K562 (cell line): ENCODE measurements around the gene COA5. TPM values are rescaled to one million over a fixed set of nuclear protein-coding genes. Genes with fewer than 3 reads are reported as not detected.

Experiments
- CHD7 ChIP-seq: fragments of 200-600 bp; sonication (generic); IDR thresholded peaks from one replicate; pipeline ENCODE4 v1.6.1; 2012; ENCODE audit warnings: mild to moderate bottlenecking, low read depth, low read length, inconsistent platforms
- DMBX1 ChIP-seq: fragments of 250-450 bp; sonication (Bioruptor Pico); IDR thresholded peaks from 2 replicates; pipeline ENCODE4 v1.8.0; 2022; ENCODE audit warnings: inconsistent platforms, mild to moderate bottlenecking, moderate library complexity, borderline replicate concordance
- KDM2B ChIP-seq: fragments of 250-450 bp; sonication (Bioruptor Pico); IDR thresholded peaks from 2 replicates; pipeline ENCODE4 v1.8.0; 2021; ENCODE audit warnings: mild to moderate bottlenecking, moderate library complexity
- MTA3 ChIP-seq: fragments of 450-650 bp; formaldehyde crosslinking; IDR thresholded peaks from 2 replicates; pipeline ENCODE4 v1.6.1; 2017; ENCODE audit warnings: mild to moderate bottlenecking, borderline replicate concordance
- SOX6 ChIP-seq: fragments of 450-650 bp; IDR thresholded peaks from 2 replicates; pipeline ENCODE4 v1.6.1; 2014; ENCODE audit warnings: mild to moderate bottlenecking
- THAP7 ChIP-seq: fragments of 250-450 bp; sonication (Bioruptor Pico); IDR thresholded peaks from 2 replicates; pipeline ENCODE4 v1.5.0; 2021
- ZNF384 ChIP-seq: IDR thresholded peaks from 2 replicates; pipeline ENCODE4 v1.6.1; 2012; ENCODE audit warnings: low read depth, low read length, improper control_type of control experiment
- polyA plus RNA-seq, 8 experiments: library from polyadenylated mRNA; depleted of rRNA in 4 of 8; stranded (reverse) in 5 of 8; unstranded in 3 of 8; fragments of >200 nt; fragmentation: Nextera tagmentation in 2 of 8; fragmentation: Illumina TruSeq in 1 of 8; extraction: Ambion mirVana in 2 of 8; extraction: Trizol in 1 of 8; gene quantifications; 2 replicates each; pipeline versions ENCODE4 v1.2.1 to v1.2.3, GENCODE V29; 2011 to 2014; ENCODE audit warnings: inconsistent platforms in 1 of 8, missing spikeins in 1 of 8
- total RNA-seq, 7 experiments: library from RNA; depleted of rRNA in 6 of 7; stranded (reverse); fragments of >200 nt in 6 of 7; fragmentation: Illumina TruSeq in 2 of 7; extraction: Trizol in 2 of 7; gene quantifications; 2 replicates each; pipeline versions ENCODE4 v1.2.1 to v1.2.3, GENCODE V29; 2011 to 2021; ENCODE audit warnings: low replicate concordance in 1 of 7

COA5 gene
- total and polyA plus RNA-seq, 9 of the 15 experiments (the other 6 are each of a cell fraction or from before 2014, with no cell fraction given) = 17.9 to 77.6 (median 33.4) TPM

- TF ChIP-seq CHD7 (no peak), MTA3 (no peak), SOX6 (no peak), DMBX1 (CRISPR knock-in tag) (no peak), ZNF384 (no peak), THAP7 (CRISPR knock-in tag) (no peak), KDM2B (CRISPR knock-in tag) (no peak)
Measured at GRCh38 chr2:98559581-98559980, 48.7 kb downstream of the COA5 start (continued).
